Common myeloid progenitor, CD34-positive (primary cell): ENCODE results near the gene DQX1.
A peak's percentile ranks its signal among the peaks of the same experiment; 100 is the strongest.

Experiments
- CTCF ChIA-PET: fragments of 350-600 bp; sonication (Branson Sonifier 250); formaldehyde crosslinking; loops from one replicate; lab custom pipeline; 2021; ENCODE audit warnings: antibody characterized with exemption; lab: Charles Lee
- POLR2A ChIA-PET: fragments of 350-600 bp; sonication (Branson Sonifier 250); formaldehyde crosslinking; loops from one replicate; lab custom pipeline; 2021; ENCODE audit warnings: antibody characterized with exemption; lab: Charles Lee
- DNase-seq, 3 donors: peaks; one replicate each; pipeline versions ENCODE4 v3.0.0 to v3.0.0-alpha.2; 2013
- H3K27ac ChIP-seq, 2 experiments: 1 replicate in 1 of 2; 2 replicates in 1 of 2; pipeline ENCODE4 v1.7.0; 2013; ENCODE audit warnings: inconsistent platforms in 2 of 2, low read length in 2 of 2, mild to moderate bottlenecking in 2 of 2, low read depth in 1 of 2, moderate library complexity in 1 of 2; ENCODE audit not compliant: severe bottlenecking in 2 of 2, insufficient read depth in 1 of 2, poor library complexity in 1 of 2
- H3K27me3 ChIP-seq, 5 experiments: replicated peaks in 2 of 5; 1 replicate in 3 of 5; 2 replicates in 2 of 5; pipeline versions ENCODE4 v1.6.1 to v1.7.0; 2013; ENCODE audit warnings: low read length in 4 of 5, mild to moderate bottlenecking in 2 of 5, moderate library complexity in 2 of 5, inconsistent platforms in 1 of 5; ENCODE audit not compliant: insufficient read depth in 5 of 5, control insufficient read depth in 4 of 5
- H3K36me3 ChIP-seq, 4 experiments: 1 replicate in 2 of 4; 2 replicates in 2 of 4; pipeline versions ENCODE4 v1.6.1 to v1.7.0; 2013; ENCODE audit warnings: low read length in 3 of 4, control low read depth in 1 of 4, mild to moderate bottlenecking in 1 of 4; ENCODE audit not compliant: control insufficient read depth in 4 of 4, insufficient read depth in 4 of 4
- H3K4me1 ChIP-seq, 4 experiments: 1 replicate in 3 of 4; 2 replicates in 1 of 4; pipeline versions ENCODE4 v1.6.1 to v1.7.1; 2013; ENCODE audit warnings: low read length in 3 of 4, mild to moderate bottlenecking in 3 of 4, control low read depth in 1 of 4, inconsistent platforms in 1 of 4, moderate library complexity in 1 of 4; ENCODE audit not compliant: control insufficient read depth in 4 of 4, insufficient read depth in 4 of 4; ENCODE audit errors: control extremely low read depth in 1 of 4
- H3K4me3 ChIP-seq, 7 experiments: 1 replicate in 4 of 7; 2 replicates in 3 of 7; pipeline versions ENCODE4 v1.5.1 to v1.7.0; 2013; ENCODE audit warnings: mild to moderate bottlenecking in 7 of 7, low read length in 6 of 7, moderate library complexity in 6 of 7, inconsistent platforms in 2 of 7, low read depth in 2 of 7, control low read depth in 1 of 7; ENCODE audit not compliant: insufficient read depth in 4 of 7, control insufficient read depth in 1 of 7; ENCODE audit errors: extremely low read depth in 1 of 7
- H3K9me3 ChIP-seq, 5 experiments: 1 replicate in 4 of 5; 2 replicates in 1 of 5; pipeline versions ENCODE4 v1.6.1 to v1.7.1; 2013; ENCODE audit warnings: low read length in 4 of 5, mild to moderate bottlenecking in 2 of 5, inconsistent platforms in 1 of 5, low read depth in 1 of 5, moderate library complexity in 1 of 5; ENCODE audit not compliant: control insufficient read depth in 4 of 5, insufficient read depth in 2 of 5; ENCODE audit errors: control extremely low read depth in 1 of 5
- WGBS: methylation state at CpG from one replicate; pipeline ENCODE4 v1.1.5; 2013; ENCODE audit not compliant: insufficient coverage; 5-methylcytosine and 5-hydroxymethylcytosine counted together

DQX1 gene

DNA sequence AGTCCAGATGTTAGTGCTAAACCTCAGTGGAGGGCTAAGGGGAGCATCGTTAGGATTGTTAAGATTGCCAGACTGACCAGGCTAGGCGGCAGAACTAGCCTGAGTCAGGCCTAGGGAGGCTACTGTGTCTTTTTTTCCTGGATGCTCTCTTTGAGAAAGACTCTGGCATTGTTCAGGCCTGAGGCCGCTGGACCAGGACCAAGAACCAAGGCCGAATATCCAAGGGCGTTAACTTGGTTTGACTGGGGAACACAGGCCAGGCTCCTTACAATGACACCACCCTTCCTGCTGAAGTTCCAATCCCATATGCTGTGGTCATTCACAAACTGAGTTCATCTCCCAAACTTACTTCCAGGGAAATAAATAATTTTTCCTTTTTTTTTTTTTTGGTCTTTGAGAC, 14.3 kb upstream of the DQX1 start:
- Histone ChIP-seq H3K36me3 (peaks cover 0 to 3% (median 0%) of the 10 kb centered on the region in 4 experiments), H3K27ac (no peak overlapping the region), H3K9me3 (no peaks in the 10 kb centered on the region), H3K4me3 (no peak overlapping the region), H3K4me1 (peaks cover 19 to 46% (median 24%) of the 10 kb centered on the region in 4 experiments), H3K27me3 (no peaks in the 10 kb centered on the region)
- CTCF ChIA-PET, result interaction anchor here (1.0 to 13.7 kb wide), 6 partner anchors 10 to 46 kb away, joined by 3 to 210 read pairs (median 5); no protein-coding TSS in a partner anchor
- no peak for DNase-seq
- 100% methylated on average over 5 of the region's 5 CpGs for WGBS
- POLR2A ChIA-PET, result no interaction called here

DNA sequence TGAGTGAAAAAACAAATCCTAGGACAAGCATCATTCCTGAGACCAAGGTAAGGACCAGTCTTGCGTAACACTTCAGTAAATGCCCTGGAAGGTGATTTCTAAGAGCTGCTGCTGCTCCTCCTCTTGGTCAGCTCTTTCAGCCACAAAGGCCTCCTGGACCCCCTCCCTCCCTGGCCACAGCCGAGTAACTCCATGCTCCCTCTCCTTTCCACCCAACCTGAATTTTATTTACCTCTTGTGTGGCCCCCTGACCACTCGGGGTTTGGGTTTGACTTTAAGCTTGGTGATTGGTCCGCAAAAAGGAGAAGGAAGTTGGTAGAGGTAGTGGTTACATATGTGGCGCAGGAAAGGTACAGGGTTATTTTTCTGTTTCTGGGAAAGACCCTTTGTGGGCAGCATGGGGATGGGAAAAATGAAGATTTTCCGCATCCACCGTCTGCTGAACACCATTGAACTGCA, 12.9 kb upstream of the DQX1 start:
- no peaks in the 10 kb centered on the region for H3K27me3 ChIP-seq
- ChIA-PET POLR2A (interaction anchor here (0.6 to 2.0 kb wide), 5 partner anchors 9 to 1646 kb away, joined by 3 to 9 read pairs (median 3); partner anchors contain the start of genes AUP1, DOK1, HTRA2 and LOXL3), CTCF (interaction anchor here (0.8 to 13.7 kb wide), 12 partner anchors 14 to 74 kb away, joined by 3 to 210 read pairs (median 5); partner anchors contain the start of genes CCDC142, MOGS and TTC31)
- H3K4me1 ChIP-seq, result peaks cover 19 to 53% (median 24%) of the 10 kb centered on the region in 4 experiments
- no peak overlapping the region for H3K27ac ChIP-seq
- no peaks in the 10 kb centered on the region for H3K9me3 ChIP-seq
- peak overlapping the region in 5 of 7 experiments; percentile 10 to 58 (median 44) for H3K4me3 ChIP-seq
- peak in 2 of 3 donors; percentile 76 to 77 for DNase-seq
- WGBS, result 20% methylated on average over 5 of the region's 7 CpGs
- peaks cover 0 to 13% (median 4%) of the 10 kb centered on the region in 4 experiments for H3K36me3 ChIP-seq

DNA sequence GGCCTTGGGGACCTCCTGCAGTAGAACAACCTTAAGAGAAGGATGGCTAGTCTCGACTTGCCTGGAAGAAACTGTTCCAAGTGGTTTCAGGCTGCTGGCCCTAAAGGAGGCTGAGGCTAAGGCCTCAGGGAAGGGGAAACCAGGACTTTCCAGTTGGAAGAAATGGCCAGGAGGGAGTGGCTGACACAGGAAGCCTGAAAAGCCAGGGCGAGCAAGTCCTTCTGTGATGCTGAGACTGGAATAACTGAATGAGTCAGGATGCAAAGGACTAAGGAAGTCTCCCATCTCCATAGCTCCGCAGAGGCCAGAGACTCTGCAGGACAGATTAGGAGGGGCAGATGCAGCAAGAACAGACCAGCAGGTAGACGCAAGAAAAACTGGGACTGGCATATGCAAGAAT, 11.1 kb upstream of the DQX1 start:
- ChIA-PET CTCF (interaction anchor here (13.7 kb wide), 1 partner anchor 50 kb away, joined by 210 read pairs; no protein-coding TSS in a partner anchor), POLR2A (no interaction called here)
- Histone ChIP-seq H3K27ac (no peak overlapping the region), H3K27me3 (no peaks in the 10 kb centered on the region), H3K4me1 (peaks cover 19 to 48% (median 24%) of the 10 kb centered on the region in 4 experiments), H3K9me3 (no peaks in the 10 kb centered on the region), H3K4me3 (no peak overlapping the region), H3K36me3 (peaks cover 6 to 29% (median 19%) of the 10 kb centered on the region in 4 experiments)
- DNase-seq, result no peak
- WGBS, result 97% methylated on average over 3 of the region's 4 CpGs

- no peak overlapping the region for H3K27ac ChIP-seq
- H3K36me3 ChIP-seq, result peaks cover 6 to 36% (median 19%) of the 10 kb centered on the region in 4 experiments
- 96% methylated on average over 22 of the region's 23 CpGs for WGBS
- peaks cover 19 to 55% (median 28%) of the 10 kb centered on the region in 4 experiments for H3K4me1 ChIP-seq
- no peaks in the 10 kb centered on the region for H3K27me3 ChIP-seq
- ChIA-PET CTCF (interaction anchor here (1.1 to 13.7 kb wide), 6 partner anchors 10 to 54 kb away, joined by 3 to 210 read pairs (median 4); partner anchors contain the start of genes CCDC142, DQX1, LOXL3 and TTC31), POLR2A (interaction anchor here (0.7 kb wide), 1 partner anchor 50 kb away, joined by 3 read pairs; no protein-coding TSS in a partner anchor)
- no peak overlapping the region for H3K4me3 ChIP-seq
- H3K9me3 ChIP-seq, result no peaks in the 10 kb centered on the region
- no peak for DNase-seq
Measured at GRCh38 chr2:74536166-74536950, 10.3 kb upstream of the DQX1 start.

DNA sequence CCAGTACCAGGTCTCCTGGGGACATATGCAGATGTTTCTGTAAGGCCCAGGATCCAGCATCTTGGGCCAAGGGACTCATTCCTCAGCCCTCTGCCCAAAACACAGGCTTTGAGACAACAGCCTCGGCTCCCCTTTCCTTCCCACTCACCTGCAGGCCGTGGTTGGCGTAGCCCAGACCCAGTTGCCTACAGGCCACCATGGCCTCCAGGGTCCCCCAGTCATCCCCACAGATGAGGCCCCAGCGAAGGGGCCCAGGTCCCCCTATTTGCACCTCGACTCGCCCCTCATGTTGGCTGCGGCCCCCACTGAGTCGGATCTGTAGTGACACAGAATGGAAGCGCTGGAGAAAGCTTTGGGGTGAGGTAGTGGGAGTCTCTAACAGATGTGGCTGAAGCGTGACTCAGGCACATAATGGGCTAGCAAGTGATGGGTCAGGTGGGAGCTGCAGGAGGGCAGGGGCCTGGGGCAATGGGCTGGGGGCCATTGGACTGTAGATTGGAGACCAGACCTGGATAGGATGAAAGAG, 9.5 kb upstream of the DQX1 start:
- H3K9me3 ChIP-seq, result no peaks in the 10 kb centered on the region
- CTCF ChIA-PET, result interaction anchor here (1.0 to 13.7 kb wide), 7 partner anchors 8 to 53 kb away, joined by 3 to 210 read pairs (median 3); partner anchors contain the start of genes CCDC142, DQX1, LOXL3 and TTC31
- no peaks in the 10 kb centered on the region for H3K27me3 ChIP-seq
- no peak overlapping the region for H3K27ac ChIP-seq
- no peak for DNase-seq
- H3K4me3 ChIP-seq, result no peak overlapping the region
- WGBS, result 100% methylated on average over 5 of the region's 10 CpGs
- H3K36me3 ChIP-seq, result peaks cover 6 to 40% (median 19%) of the 10 kb centered on the region in 4 experiments
- H3K4me1 ChIP-seq, result peaks cover 25 to 64% (median 35%) of the 10 kb centered on the region in 4 experiments
- POLR2A ChIA-PET, result interaction anchor here (0.7 kb wide), 1 partner anchor 51 kb away, joined by 3 read pairs; no protein-coding TSS in a partner anchor

- WGBS, result 96% methylated on average over 10 of the region's 12 CpGs
- Histone ChIP-seq H3K36me3 (peaks cover 6 to 40% (median 19%) of the 10 kb centered on the region in 4 experiments), H3K4me1 (peaks cover 22 to 55% (median 31%) of the 10 kb centered on the region in 4 experiments), H3K27ac (no peak overlapping the region), H3K4me3 (no peak overlapping the region), H3K27me3 (no peaks in the 10 kb centered on the region), H3K9me3 (no peaks in the 10 kb centered on the region)
- CTCF ChIA-PET, result interaction anchor here (0.8 to 13.7 kb wide), 8 partner anchors 8 to 73 kb away, joined by 3 to 210 read pairs (median 53); partner anchors contain the start of genes CCDC142, DQX1, LBX2 and PCGF1
- POLR2A ChIA-PET, result no interaction called here
- DNase-seq, result no peak
Measured at GRCh38 chr2:74534411-74534810, 8.4 kb upstream of the DQX1 start.
